Measurements from ENCODE around the gene TMEM218. TPM values are rescaled to one million over a fixed set of nuclear protein-coding genes. Genes with fewer than 3 reads are reported as not detected.
A peak's percentile ranks its signal among the peaks of the same experiment; 100 is the strongest.

The TMEM218 gene
- total RNA-seq, 1 donor from 2014 or later = 11.9 TPM

- TF ChIP-seq EZH2 (IDR thresholded peaks at IDR 0.05; ENCODE audit: insufficient read depth, low read length) (no peak), CTCF (IDR thresholded peaks at IDR 0.05; ENCODE audit: insufficient read depth, low read depth, low read length) (no peak)
- Histone ChIP-seq H3K4me2 (ENCODE audit: low read length) (peak overlapping the region; percentile 48), H3K79me2 (ENCODE audit: insufficient read depth, low read length) (no peaks in the 10 kb centered on the region), H3K4me1 (ENCODE audit: insufficient read depth, low read length) (peaks cover 27% of the 10 kb centered on the region), H3K4me3 (ENCODE audit: insufficient read depth, low read depth, low read length) (no peak overlapping the region), H3K9ac (ENCODE audit: low read length) (peak overlapping the region; percentile 38), H3K27ac (ENCODE audit: low read depth, low read length) (peak overlapping the region; percentile 66), H3K27me3 (ENCODE audit: insufficient read depth, low read length) (no peaks in the 10 kb centered on the region), H4K20me1 (ENCODE audit: insufficient read depth, low read length) (no peaks in the 10 kb centered on the region), H2AFZ (ENCODE audit: low read depth, low read length) (peak overlapping the region; percentile 55), H3K36me3 (ENCODE audit: insufficient read depth, low read length) (no peaks in the 10 kb centered on the region), H3K9me3 (ENCODE audit: insufficient read depth, low read depth, low read length) (no peaks in the 10 kb centered on the region)
- Mint-ChIP-seq H3K27ac (ENCODE audit: unreplicated experiment) (peak overlapping the region; percentile 75), H3K36me3 (ENCODE audit: low read depth, unreplicated experiment) (no peaks in the 10 kb centered on the region), H3K4me3 (ENCODE audit: unreplicated experiment) (peak overlapping the region; percentile 57), H3K4me1 (ENCODE audit: low read depth, unreplicated experiment) (peaks cover 20% of the 10 kb centered on the region), H3K27me3 (ENCODE audit: low read depth, unreplicated experiment) (peaks cover 17% of the 10 kb centered on the region), H3K9me3 (ENCODE audit: unreplicated experiment) (peaks cover 2% of the 10 kb centered on the region)
- DNase-seq (ENCODE audit: low read depth) (peak; percentile 78), FAIRE-seq (no peak)
Observed at GRCh38 chr11:125082611-125083311, 28.7 kb downstream of the TMEM218 start.

DNA sequence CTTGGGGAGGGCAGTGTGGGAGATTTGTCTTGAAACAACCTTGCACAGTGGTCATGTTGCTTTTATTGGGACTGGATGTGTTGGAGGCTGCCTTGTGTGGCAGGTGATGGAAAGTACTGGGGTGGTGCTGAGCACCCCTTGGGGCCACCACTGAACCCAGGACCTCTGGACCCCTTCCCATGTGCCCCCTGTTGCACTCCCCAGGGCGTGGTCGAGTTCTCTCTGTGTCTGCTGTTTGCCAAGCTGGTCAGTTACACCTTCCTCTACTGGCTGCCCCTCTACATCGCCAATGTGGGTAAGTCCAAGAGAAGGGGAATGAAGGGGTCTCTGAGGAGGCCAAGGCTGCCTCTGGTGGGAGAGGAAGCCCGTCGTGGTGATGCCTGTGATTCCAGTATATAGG is 29.4 kb downstream of the TMEM218 start:
- no peak for TF ChIP-seq EZH2 (IDR thresholded peaks at IDR 0.05; ENCODE audit: insufficient read depth, low read length)
- no peak for TF ChIP-seq CTCF (IDR thresholded peaks at IDR 0.05; ENCODE audit: insufficient read depth, low read depth, low read length)
- Histone ChIP-seq H3K27me3 (ENCODE audit: insufficient read depth, low read length) (no peaks in the 10 kb centered on the region), H3K27ac (ENCODE audit: low read depth, low read length) (no peak overlapping the region), H2AFZ (ENCODE audit: low read depth, low read length) (no peak overlapping the region), H3K9me3 (ENCODE audit: insufficient read depth, low read depth, low read length) (no peaks in the 10 kb centered on the region), H3K4me2 (ENCODE audit: low read length) (no peak overlapping the region), H3K4me1 (ENCODE audit: insufficient read depth, low read length) (peaks cover 27% of the 10 kb centered on the region), H4K20me1 (ENCODE audit: insufficient read depth, low read length) (no peaks in the 10 kb centered on the region), H3K9ac (ENCODE audit: low read length) (no peak overlapping the region), H3K36me3 (ENCODE audit: insufficient read depth, low read length) (no peaks in the 10 kb centered on the region), H3K79me2 (ENCODE audit: insufficient read depth, low read length) (no peaks in the 10 kb centered on the region), H3K4me3 (ENCODE audit: insufficient read depth, low read depth, low read length) (no peak overlapping the region)
- H3K27me3 Mint-ChIP-seq (ENCODE audit: low read depth, unreplicated experiment) = peaks cover 24% of the 10 kb centered on the region
- no peaks in the 10 kb centered on the region for H3K36me3 Mint-ChIP-seq (ENCODE audit: low read depth, unreplicated experiment)
- H3K9me3 Mint-ChIP-seq (ENCODE audit: unreplicated experiment) = peaks cover 2% of the 10 kb centered on the region
- no peak overlapping the region for H3K4me3 Mint-ChIP-seq (ENCODE audit: unreplicated experiment)
- DNase-seq (ENCODE audit: low read depth) = no peak
- no peak for FAIRE-seq
- no peak overlapping the region for H3K27ac Mint-ChIP-seq (ENCODE audit: unreplicated experiment)
- H3K4me1 Mint-ChIP-seq (ENCODE audit: low read depth, unreplicated experiment) = peaks cover 20% of the 10 kb centered on the region

DNA sequence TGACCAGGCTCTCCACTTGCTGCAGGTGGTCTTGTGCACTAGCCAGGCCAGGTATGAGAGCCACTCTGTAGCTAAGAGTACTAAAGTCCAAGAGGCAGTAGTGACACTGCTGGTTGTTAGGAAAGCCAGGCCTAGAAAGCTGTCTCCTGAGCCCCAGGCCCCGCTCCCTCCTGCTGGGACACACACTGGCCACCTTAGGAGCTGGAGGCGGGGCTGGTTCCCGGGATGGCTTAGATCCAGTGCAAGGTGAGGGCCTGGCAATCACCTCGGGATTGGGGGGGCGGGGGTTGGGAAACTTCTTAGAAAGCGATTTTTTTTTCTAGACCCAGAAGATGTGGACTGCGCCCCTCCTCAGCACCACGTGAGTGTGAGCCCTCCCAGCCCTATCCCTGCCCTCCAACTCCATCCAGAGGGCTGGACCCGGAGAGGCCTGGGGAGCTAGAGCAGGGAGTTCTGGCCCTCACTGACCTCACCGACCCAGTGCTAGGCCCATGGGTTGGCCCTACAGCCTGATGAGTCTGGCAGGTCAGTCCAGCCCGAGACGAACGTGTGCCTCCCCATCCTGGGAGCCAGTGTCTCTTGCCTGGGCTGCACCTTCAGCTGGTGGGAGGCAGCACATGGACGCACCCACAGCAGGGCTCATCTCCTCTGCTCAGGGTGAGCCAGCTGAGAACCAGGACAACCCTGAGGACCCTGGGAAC is 30.2 kb downstream of the TMEM218 start:
- H3K4me1 ChIP-seq (ENCODE audit: insufficient read depth, low read length) = peaks cover 28% of the 10 kb centered on the region
- H3K4me3 ChIP-seq (ENCODE audit: insufficient read depth, low read depth, low read length) = no peak overlapping the region
- DNase-seq (ENCODE audit: low read depth) (no peak), FAIRE-seq (no peak)
- H3K36me3 ChIP-seq (ENCODE audit: insufficient read depth, low read length) = no peaks in the 10 kb centered on the region
- Mint-ChIP-seq H3K4me3 (ENCODE audit: unreplicated experiment) (no peak overlapping the region), H3K27ac (ENCODE audit: unreplicated experiment) (no peak overlapping the region), H3K36me3 (ENCODE audit: low read depth, unreplicated experiment) (no peaks in the 10 kb centered on the region), H3K27me3 (ENCODE audit: low read depth, unreplicated experiment) (peaks cover 29% of the 10 kb centered on the region), H3K9me3 (ENCODE audit: unreplicated experiment) (peaks cover 2% of the 10 kb centered on the region), H3K4me1 (ENCODE audit: low read depth, unreplicated experiment) (peaks cover 20% of the 10 kb centered on the region)
- H3K9me3 ChIP-seq (ENCODE audit: insufficient read depth, low read depth, low read length) = no peaks in the 10 kb centered on the region
- TF ChIP-seq CTCF (IDR thresholded peaks at IDR 0.05; ENCODE audit: insufficient read depth, low read depth, low read length) (no peak), EZH2 (IDR thresholded peaks at IDR 0.05; ENCODE audit: insufficient read depth, low read length) (no peak)
- H3K27me3 ChIP-seq (ENCODE audit: insufficient read depth, low read length) = no peaks in the 10 kb centered on the region
- no peak overlapping the region for H3K9ac ChIP-seq (ENCODE audit: low read length)
- no peak overlapping the region for H2AFZ ChIP-seq (ENCODE audit: low read depth, low read length)
- H3K79me2 ChIP-seq (ENCODE audit: insufficient read depth, low read length) = no peaks in the 10 kb centered on the region
- no peak overlapping the region for H3K27ac ChIP-seq (ENCODE audit: low read depth, low read length)
- H4K20me1 ChIP-seq (ENCODE audit: insufficient read depth, low read length) = no peaks in the 10 kb centered on the region
- H3K4me2 ChIP-seq (ENCODE audit: low read length) = no peak overlapping the region
